Measurements from ENCODE around the gene ZNF613.

- TF ChIP-seq POLR2A (IDR thresholded peaks at IDR 0.05) (no peak), POLR2AphosphoS5 (IDR thresholded peaks at IDR 0.05) (peak; percentile 88 to 95 (median 92)), CTCF (IDR thresholded peaks at IDR 0.05 in 8 of 11, conservative IDR thresholded peaks at IDR 0.05 in 3 of 11) (no peak)
These were observed 39.5 kb upstream of the ZNF613 start, which contains the start of gene ZNF577 for GRCh38 chr19:51887522-51888498.

Data from spleen (tissue), 7 donors.